ENCODE measurements around the gene AK2.
"Not testable (repeated sequence)": the region's sequence is repeated elsewhere in the genome, so short reads cannot be mapped to it uniquely, and the experiment has no call there.

The AK2 gene

GRCh38 chr1:32997381-32997891 lies 39.2 kb downstream of the AK2 start:
- no peak for DNase-seq

DNA sequence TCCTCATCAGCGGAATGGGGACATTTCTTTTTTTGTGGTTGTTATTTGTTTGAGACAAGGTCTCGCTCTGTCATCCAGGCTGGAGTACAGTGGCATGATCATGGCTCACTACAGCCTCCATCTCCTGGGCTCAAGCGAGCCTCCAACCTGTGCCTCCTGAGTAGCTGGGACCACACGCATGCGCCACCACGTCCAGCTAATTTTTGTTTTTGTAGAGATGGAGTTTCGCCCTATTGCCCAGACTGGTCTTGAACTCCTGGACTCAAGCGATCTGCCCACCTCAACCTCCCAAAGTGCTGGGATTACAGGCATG lies 43.4 kb downstream of the AK2 start:
- DNase-seq = not testable (repeated sequence)

GRCh38 chr1:32992489-32993323 lies 44.0 kb downstream of the AK2 start:
- DNase-seq = no peak

DNA sequence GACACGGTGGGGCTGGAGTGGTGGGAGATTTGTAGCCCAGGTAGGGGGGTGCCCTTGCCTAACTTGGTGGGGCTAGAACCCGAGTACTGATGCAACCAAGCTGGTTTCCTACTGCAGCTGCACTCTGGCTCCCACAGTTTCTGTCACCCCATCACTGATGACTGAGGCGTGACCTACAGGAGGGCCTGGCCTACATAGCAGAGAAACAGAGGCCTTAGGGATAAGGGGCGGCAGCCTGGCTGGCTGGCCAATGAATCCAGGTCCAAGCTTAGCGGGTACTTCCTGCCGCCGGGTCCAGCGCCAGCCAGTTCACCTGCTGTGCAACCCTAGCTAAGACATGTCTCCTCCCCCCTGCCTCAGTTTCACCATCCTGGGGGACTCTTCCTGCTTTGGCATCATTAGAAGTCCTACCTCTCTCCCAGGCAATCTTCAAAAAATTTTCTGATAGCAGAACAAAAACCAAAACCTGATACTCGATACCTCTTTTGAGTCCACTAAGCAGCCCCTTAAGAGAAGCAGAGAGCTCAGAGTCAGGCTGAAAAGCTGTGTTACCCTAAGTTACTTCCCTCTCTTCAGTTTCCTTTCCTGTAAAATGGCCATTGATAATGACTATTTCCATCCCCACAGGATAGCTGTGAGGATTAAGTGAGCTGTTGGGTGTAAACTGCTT lies 44.7 kb downstream of the AK2 start:
- no peak for DNase-seq

- DNase-seq = no peak
Observed at GRCh38 chr1:32991386-32991785, 45.3 kb downstream of the AK2 start.

GRCh38 chr1:32990887-32991286 lies 45.8 kb downstream of the AK2 start:
- no peak for DNase-seq

GRCh38 chr1:32989160-32990050 lies 47.3 kb downstream of the AK2 start:
- DNase-seq = no peak

- DNase-seq = no peak
Observed at GRCh38 chr1:32988665-32989064, 48.0 kb downstream of the AK2 start.

DNA sequence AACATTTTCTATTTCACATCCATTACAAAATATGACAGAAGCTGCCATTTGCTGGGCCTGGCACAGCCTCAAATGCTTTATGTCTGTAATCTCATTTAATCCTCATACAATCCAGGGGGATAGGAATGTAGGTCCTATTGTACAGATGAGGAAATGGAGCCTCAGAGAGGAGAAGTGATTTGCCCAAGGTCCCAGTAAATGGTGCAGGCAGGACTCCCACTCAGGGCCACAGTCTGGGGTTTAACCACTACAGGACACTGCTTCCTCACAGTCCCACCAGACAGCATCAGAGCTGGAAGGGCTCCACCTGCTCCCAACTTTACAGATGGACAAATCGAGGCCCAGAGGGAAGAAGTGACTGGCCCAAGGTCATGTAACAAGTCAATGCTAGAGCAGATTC lies 51.5 kb downstream of the AK2 start:
- DNase-seq = no peak

GRCh38 chr1:32984455-32985171 lies 52.1 kb downstream of the AK2 start:
- no peak for DNase-seq

GRCh38 chr1:32984090-32984454 lies 52.6 kb downstream of the AK2 start:
- DNase-seq = no peak

DNA sequence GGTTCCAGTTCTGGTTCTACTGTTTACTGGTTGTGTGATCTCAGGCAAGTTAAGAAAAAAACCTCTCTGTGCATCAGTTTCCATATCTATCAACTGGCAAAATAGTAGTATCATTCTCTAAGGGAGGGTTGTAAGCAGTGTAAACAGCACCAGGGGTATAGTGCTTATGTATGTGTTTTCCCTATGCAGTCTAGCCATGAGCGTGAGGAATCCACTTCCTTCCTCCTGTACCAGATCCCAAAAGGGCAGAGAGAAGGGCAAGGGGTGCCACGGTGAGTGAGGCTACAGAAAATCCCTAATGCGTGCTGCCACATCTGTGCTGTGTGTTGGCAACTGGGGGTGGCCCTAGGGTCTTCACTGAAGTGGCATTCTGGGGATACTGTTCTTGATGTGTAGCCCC lies 53.7 kb downstream of the AK2 start:
- no peak for DNase-seq

DNA sequence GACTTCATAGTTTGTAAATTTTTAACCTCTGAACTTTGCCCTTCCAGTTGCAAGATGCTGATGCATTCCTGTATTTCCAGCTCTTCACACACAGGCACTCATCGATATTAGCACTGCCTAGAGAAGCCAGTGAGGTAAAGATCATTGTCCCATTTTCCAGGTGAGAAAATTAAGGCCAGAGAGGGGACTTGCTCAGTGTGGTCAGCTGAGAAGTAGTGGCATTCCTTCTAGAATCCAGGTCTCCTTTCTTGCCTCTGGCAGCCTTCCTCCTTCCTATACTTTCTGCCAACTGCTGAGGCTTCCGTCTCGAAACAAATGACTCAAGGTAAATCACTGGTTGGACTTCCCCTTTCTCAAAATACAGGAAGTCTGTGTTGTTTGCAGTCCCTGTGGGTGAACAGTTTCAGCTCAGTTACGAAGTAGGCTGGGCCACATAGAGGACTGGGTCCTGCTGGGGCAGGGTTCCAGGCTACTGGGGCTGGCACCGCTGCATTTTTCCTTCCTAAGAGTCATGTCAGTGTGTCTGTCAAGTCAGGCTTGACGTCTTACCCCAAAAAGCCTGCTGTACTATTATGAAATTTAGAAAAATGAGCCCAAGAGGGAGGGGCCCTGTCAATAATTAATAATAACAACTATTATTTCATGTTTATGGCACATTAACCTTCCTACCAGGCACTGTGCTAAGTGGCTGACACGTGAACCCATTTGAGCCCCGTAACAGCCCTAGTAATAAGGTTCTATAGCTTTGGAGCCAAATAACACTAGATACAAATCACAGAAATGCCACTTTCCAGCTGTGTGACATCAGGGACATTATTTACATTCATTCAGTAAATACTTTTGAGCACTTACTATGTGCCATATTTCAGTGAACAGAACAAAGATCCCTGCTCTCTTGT lies 55.4 kb downstream of the AK2 start:
- DNase-seq = no peak

DNA sequence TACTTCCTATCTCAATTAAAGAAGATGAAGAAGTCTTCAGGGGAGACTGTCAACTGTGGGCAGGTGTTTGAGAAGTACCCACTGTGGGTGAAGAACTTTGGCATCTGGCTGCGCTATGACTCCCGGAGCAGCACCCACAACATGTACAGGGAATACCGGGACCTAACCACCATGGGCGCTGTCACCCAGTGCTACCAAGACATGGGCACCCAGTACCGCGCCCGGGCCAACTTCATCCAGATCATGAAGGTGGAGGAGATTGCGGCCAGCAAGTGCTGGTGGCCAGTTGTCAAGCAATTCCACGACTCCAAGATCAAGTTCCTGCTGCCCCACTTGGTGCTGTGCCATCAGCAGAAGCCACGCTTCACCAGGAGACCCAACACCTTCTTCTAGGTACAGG lies 56.6 kb downstream of the AK2 start:
- DNase-seq = no peak

GRCh38 chr1:32978854-32979253 lies 57.8 kb downstream of the AK2 start:
- DNase-seq = no peak

DNA sequence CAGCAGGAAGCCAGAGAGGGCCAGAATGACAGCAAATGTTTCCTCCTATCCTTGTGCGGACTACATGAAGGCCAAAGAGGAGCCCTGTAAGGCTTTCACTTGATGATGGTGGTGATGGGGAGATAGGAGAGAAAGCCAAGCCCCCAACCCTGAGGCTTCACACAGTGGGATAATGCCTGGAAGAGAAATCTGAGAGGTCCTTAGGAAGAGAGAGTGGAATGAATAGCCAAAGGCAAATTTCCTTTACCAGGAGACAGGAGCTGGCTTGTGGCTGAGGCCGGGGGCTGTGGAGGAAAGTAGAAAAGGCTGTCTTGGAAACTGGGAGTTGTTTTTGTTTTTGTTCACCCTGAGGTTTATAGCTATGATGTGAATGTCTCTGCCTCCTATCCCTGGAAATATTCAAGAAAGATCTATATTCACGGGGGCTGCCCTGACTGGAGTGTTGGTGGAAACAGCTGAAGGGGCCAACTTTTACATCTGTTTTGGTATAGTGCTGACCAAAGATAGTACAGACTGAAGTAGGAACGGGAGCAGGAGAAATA lies 59.1 kb downstream of the AK2 start:
- no peak for DNase-seq

DNA sequence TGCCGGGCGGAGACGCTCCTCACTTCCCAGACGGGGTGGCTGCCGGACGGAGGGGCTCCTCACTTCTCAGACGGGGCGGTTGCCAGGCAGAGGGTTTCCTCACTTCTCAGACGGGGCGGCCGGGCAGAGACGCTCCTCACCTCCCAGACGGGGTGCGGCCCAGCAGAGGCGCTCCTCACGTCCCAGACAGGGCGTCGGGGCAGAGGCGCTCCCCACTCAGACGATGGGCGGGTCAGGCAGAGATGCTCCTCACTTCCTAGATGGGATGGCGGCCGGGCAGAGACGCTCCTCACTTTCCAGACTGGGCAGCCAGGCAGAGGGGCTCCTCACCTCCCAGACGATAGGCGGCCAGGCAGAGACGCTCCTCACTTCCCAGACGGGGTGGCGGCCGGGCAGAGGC lies 61.6 kb downstream of the AK2 start:
- not testable (repeated sequence) for DNase-seq

GRCh38 chr1:32973458-32973857 lies 63.2 kb downstream of the AK2 start:
- DNase-seq = not testable (repeated sequence)

- DNase-seq = peak; percentile 79
Observed at GRCh38 chr1:32972814-32973428, 63.8 kb downstream of the AK2 start.

GRCh38 chr1:32971576-32971975 lies 65.1 kb downstream of the AK2 start:
- DNase-seq = no peak

DNA sequence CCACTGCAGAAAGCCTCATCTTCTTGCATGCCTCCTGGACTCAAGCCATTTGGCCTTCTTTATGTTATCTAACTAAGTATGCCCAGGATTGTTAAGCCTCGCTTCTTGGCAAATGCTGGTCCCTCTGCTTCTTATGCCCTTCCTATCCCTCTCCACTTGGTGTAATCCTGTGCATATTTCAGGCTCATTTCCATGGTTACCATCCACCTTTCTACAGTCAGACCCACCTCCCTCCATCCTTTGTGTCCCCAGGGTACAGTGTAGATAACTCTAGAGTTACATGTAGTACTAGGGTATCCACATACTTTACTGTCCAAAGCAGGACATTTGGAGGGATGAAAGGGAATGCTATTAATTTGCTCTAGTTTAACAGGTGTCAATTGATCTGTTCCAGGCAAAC lies 65.5 kb downstream of the AK2 start:
- DNase-seq = no peak
